ENCODE data around the gene FER.
"Not testable (repeated sequence)": the region's sequence is repeated elsewhere in the genome, so short reads cannot be mapped to it uniquely, and the experiment has no call there.

FER gene

DNA sequence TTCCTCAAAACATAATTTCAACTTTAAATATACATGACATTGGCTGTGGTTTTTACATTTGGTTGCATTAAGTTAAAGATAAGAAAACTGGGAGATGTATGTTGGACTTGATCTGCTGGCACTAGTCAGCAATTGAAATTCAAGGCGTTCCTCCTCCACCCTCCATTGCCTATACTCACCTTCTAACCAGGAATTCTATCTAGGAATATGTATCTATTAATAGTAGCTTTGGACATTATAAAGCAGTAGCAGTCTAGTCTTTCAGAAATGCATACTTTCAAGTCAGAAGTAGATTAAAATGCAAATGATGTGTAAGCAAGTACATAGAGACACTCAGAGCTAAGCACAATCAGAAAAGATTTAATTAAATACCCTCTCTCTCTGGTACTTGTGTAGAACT lies 24.9 kb downstream of the FER start:
- no peak for DNase-seq (ENCODE audit: low spot score)
- TF ChIP-seq, protein P1, sequence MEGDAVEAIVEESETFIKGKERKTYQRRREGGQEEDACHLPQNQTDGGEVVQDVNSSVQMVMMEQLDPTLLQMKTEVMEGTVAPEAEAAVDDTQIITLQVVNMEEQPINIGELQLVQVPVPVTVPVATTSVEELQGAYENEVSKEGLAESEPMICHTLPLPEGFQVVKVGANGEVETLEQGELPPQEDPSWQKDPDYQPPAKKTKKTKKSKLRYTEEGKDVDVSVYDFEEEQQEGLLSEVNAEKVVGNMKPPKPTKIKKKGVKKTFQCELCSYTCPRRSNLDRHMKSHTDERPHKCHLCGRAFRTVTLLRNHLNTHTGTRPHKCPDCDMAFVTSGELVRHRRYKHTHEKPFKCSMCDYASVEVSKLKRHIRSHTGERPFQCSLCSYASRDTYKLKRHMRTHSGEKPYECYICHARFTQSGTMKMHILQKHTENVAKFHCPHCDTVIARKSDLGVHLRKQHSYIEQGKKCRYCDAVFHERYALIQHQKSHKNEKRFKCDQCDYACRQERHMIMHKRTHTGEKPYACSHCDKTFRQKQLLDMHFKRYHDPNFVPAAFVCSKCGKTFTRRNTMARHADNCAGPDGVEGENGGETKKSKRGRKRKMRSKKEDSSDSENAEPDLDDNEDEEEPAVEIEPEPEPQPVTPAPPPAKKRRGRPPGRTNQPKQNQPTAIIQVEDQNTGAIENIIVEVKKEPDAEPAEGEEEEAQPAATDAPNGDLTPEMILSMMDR (IDR thresholded peaks at IDR 0.05; ENCODE audit: borderline replicate concordance, control extremely low read depth, extremely low read depth, insufficient read depth, missing control alignments): no peak
- in situ Hi-C loops (cut with MboI; ENCODE audit: low sequenced_read_pairs, unreplicated experiment): no loop called here

DNA sequence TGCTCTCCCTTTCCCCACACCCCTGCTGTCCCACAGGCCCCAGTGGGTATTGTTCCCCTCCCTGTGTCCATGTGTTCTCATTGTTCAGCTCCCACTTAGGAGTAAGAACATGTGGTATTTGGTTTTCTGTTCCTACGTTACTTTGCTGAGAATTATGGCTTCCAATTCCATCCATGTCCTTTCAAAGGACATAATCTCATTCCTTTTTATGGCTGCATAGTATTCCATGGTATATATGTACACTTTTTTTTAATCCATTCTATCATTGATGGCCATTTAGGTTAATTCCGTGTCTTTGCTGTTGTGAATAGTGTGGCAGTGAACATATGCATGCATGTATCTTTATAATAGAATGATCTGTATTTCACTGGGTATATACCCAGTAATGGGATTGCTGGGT lies 25.6 kb downstream of the FER start:
- TF ChIP-seq, protein P1 (IDR thresholded peaks at IDR 0.05; ENCODE audit: borderline replicate concordance, control extremely low read depth, extremely low read depth, insufficient read depth, missing control alignments): no peak
- no peak for DNase-seq (ENCODE audit: low spot score)
- in situ Hi-C loops (cut with MboI; ENCODE audit: low sequenced_read_pairs, unreplicated experiment): no loop called here

DNA sequence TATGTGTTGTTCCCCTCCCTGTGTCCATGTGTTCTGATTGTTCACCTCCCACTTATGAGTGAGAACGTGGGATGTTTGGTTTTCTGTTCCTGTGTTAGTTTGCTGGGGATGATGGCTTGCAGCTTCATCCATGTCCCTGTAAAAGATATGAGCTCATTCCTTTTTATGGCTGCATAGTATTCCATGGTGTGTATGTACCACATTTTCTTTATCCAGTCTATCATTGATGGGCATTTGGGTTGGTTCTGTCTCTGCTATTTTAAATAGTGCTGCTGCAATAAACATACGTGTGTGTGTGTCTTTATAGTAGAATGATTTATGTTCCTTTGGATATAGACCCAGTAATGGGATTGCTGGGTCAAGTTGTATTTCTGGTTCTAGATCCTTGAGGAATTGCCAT lies 26.4 kb downstream of the FER start:
- DNase-seq (ENCODE audit: low spot score); in situ Hi-C loops (cut with MboI; ENCODE audit: low sequenced_read_pairs, unreplicated experiment): not testable (repeated sequence)

DNA sequence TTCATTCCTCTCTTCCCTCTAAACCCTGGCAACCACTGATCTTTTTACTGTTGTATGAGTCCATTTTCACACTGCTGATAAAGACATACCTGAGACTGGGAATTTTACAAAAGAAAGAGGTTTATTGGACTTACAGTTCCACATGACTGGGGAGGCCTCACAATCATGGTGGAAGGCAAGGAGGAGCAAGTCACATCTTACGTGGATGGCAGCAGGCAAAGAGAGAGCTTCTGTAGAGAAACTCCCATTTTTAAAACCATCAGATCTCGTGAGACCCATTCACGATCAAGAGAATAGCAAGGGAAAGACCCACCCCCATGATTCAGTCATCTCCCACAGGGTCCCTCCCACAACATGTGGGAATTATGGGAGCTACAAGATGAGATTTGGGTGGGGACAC lies 29.9 kb downstream of the FER start:
- DNase-seq (ENCODE audit: low spot score); in situ Hi-C loops (cut with MboI; ENCODE audit: low sequenced_read_pairs, unreplicated experiment): not testable (repeated sequence)

DNA sequence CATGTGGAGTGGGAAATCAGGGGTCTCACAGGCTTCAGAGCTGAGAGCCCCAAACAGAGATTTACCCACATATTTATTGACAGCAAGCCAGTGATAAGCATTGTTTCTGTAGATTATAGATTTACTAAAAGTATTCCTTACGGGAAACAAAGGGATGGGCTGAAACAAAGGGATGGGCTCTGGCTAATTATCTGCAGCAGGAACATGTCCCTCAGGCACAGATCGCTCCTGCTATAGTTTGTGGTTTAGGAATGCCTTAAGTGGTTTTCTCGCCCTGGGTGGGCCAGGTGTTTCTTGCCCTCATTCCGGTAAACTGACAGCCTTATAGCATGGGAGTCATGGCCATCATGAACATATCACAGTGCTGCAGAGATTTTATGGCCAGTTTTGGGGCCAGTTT lies 36.9 kb downstream of the FER start:
- in situ Hi-C loops (cut with MboI; ENCODE audit: low sequenced_read_pairs, unreplicated experiment); DNase-seq (ENCODE audit: low spot score): not testable (repeated sequence)

DNA sequence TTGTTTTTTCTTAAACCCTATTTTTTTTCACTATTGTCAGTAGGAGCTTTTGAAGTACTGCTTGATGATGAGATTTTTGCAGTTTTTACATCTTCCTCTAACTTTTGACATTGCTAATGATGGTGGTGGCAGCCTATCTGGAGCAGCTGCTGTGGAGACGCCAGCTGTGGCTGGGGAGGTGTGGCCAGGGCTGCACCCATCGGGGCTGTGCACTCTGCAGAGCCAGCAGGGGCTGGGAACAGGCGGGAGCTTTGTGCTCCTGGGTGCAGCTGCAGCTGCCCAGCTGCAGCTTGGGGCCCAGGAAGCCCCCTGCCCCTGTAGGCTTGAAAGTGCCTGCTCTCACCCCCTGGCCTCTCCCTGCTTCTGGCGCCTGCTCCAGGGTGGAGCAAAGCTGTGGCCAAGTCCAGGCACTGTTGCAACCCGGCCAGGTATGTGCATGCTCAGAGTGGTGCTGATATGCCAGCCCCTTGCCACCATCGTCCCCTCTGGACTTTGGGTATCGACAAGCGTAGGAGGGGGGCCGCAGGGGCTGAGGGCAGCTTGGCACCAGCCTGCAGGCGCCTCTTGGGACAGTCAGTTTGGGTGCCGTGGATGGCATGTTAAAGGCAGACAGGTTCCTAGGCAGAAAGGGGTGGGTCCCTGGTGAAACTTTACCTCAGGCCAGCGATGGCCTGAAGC lies 39.2 kb downstream of the FER start:
- TF ChIP-seq, protein P1 (IDR thresholded peaks at IDR 0.05; ENCODE audit: borderline replicate concordance, control extremely low read depth, extremely low read depth, insufficient read depth, missing control alignments): no peak
- no peak for DNase-seq (ENCODE audit: low spot score)
- in situ Hi-C loops (cut with MboI; ENCODE audit: low sequenced_read_pairs, unreplicated experiment): no loop called here

DNA sequence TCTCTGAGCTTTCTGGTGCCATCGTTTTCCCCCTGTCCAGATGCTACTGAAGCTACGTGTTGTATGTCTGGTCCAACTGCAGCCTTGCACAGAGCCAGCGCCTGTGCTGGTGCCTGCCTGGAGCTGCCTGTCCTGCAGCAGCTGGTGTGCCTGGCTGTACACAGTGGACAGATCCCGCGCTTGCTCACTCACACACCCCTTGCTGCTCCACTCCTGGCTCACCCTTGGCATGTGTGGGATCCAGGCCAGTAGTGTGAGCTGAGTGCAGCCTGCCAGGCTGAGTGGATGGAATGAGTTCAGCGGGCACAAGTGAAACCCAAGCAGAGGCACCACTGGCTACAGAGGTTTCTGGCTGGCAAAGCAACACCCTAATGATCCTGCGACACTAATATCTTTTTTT lies 40.4 kb downstream of the FER start:
- in situ Hi-C loops (cut with MboI; ENCODE audit: low sequenced_read_pairs, unreplicated experiment): no loop called here
- DNase-seq (ENCODE audit: low spot score): no peak
- TF ChIP-seq, protein P1 (IDR thresholded peaks at IDR 0.05; ENCODE audit: borderline replicate concordance, control extremely low read depth, extremely low read depth, insufficient read depth, missing control alignments): no peak

DNA sequence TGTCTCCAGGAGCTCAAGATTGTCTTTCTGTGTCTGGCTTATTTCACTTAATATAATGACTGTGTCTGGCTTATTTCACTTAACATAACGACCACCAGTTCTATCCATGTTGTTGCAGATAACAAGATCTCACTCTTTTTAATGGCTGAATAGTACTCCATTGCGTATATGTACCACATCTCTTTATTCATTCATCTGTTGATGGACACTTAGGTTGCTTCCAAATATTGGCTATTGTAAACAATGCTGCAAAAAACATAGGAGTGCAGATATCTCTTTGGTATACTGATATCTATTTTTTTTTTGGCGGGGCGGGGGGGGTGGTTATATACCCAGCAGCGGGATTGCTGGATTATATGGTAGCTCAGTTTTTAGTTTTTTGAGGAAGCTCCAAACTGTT lies 45.5 kb downstream of the FER start:
- TF ChIP-seq, protein P1 (IDR thresholded peaks at IDR 0.05; ENCODE audit: borderline replicate concordance, control extremely low read depth, extremely low read depth, insufficient read depth, missing control alignments): no peak
- in situ Hi-C loops (cut with MboI; ENCODE audit: low sequenced_read_pairs, unreplicated experiment): no loop called here
- DNase-seq (ENCODE audit: low spot score): no peak

DNA sequence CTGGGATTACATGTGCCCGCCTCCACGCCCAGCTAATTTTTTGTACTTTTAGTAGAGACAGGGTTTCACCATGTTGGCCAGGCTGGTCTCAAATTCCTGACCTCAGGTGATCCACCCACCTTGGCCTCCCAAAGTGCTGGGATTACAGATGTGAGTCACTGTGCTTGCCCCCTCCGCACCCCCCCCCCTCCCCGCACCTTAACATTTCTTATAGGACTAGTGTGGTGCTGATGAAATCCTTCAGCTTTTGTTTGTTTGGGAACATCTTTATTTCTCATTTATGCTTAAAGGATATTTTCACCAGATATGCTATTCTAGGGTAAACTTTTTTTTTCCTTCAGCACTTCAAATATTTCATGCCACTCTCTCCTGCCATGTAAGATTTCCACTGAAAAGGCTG lies 46.7 kb downstream of the FER start:
- DNase-seq (ENCODE audit: low spot score); in situ Hi-C loops (cut with MboI; ENCODE audit: low sequenced_read_pairs, unreplicated experiment): not testable (repeated sequence)
